IPS-18a (cell line): ENCODE results near the gene COL19A1.
"Not testable (repeated sequence)": the region's sequence is repeated elsewhere in the genome, so short reads cannot be mapped to it uniquely, and the experiment has no call there.

ENCODE experiments used
- H3K27ac ChIP-seq: one replicate; pipeline ENCODE4 v1.5.1; 2013; ENCODE audit warnings: low read length
- H3K27me3 ChIP-seq: one replicate; pipeline ENCODE4 v1.6.1; 2013; ENCODE audit warnings: mild to moderate bottlenecking, low read length; ENCODE audit not compliant: control insufficient read depth, insufficient read depth
- H3K36me3 ChIP-seq: one replicate; pipeline ENCODE4 v1.6.1; 2013; ENCODE audit warnings: low read depth, low read length; ENCODE audit not compliant: control insufficient read depth
- H3K4me1 ChIP-seq: one replicate; pipeline ENCODE4 v1.6.1; 2013; ENCODE audit warnings: low read depth, low read length; ENCODE audit not compliant: control insufficient read depth
- H3K4me3 ChIP-seq: one replicate; pipeline ENCODE4 v1.5.1; 2013; ENCODE audit warnings: low read length
- H3K9ac ChIP-seq: one replicate; pipeline ENCODE4 v1.6.1; 2013; ENCODE audit warnings: mild to moderate bottlenecking, low read length, moderate library complexity
- H3K9me3 ChIP-seq: one replicate; pipeline ENCODE4 v1.6.1; 2013; ENCODE audit warnings: low read depth, low read length; ENCODE audit not compliant: control insufficient read depth

COL19A1 gene

GRCh38 chr6:69866351-69866769 lies at the start of gene COL19A1:
Gene COL19A1 (plus strand): TSS chr6:69866556. CDS start chr6:69879568, 13,012 bp downstream.
- Histone ChIP-seq H3K4me3 (peak within 1 kb of the TSS; percentile 60), H3K9ac (peak within 1 kb of the TSS; percentile 37), H3K4me1 (peaks cover 12% of the 10 kb centered on the region), H3K27me3 (peaks cover 41% of the 10 kb centered on the region), H3K36me3 (no peaks in the 10 kb centered on the region), H3K27ac (no peak within 1 kb of the TSS), H3K9me3 (no peaks in the 10 kb centered on the region)

GRCh38 chr6:69816569-69816968 lies 49.8 kb upstream of the COL19A1 start:
- peaks cover 28% of the 10 kb centered on the region for H3K4me1 ChIP-seq
- H3K4me3 ChIP-seq = no peak overlapping the region
- no peak overlapping the region for H3K9ac ChIP-seq
- H3K27me3 ChIP-seq = no peaks in the 10 kb centered on the region
- no peaks in the 10 kb centered on the region for H3K36me3 ChIP-seq
- no peak overlapping the region for H3K27ac ChIP-seq
- no peaks in the 10 kb centered on the region for H3K9me3 ChIP-seq

GRCh38 chr6:69817358-69817757 lies 49.0 kb upstream of the COL19A1 start:
- H3K27ac ChIP-seq = no peak overlapping the region
- peaks cover 28% of the 10 kb centered on the region for H3K4me1 ChIP-seq
- no peaks in the 10 kb centered on the region for H3K27me3 ChIP-seq
- no peak overlapping the region for H3K9ac ChIP-seq
- no peak overlapping the region for H3K4me3 ChIP-seq
- no peaks in the 10 kb centered on the region for H3K36me3 ChIP-seq
- H3K9me3 ChIP-seq = no peaks in the 10 kb centered on the region

- no peaks in the 10 kb centered on the region for H3K36me3 ChIP-seq
- no peak overlapping the region for H3K27ac ChIP-seq
- no peaks in the 10 kb centered on the region for H3K27me3 ChIP-seq
Observed at GRCh38 chr6:69818223-69818930, 48.0 kb upstream of the COL19A1 start.

GRCh38 chr6:69819138-69819537 lies 47.2 kb upstream of the COL19A1 start:
- Histone ChIP-seq H3K9ac (no peak overlapping the region), H3K27me3 (no peaks in the 10 kb centered on the region), H3K36me3 (no peaks in the 10 kb centered on the region)

More at GRCh38 chr6:69818223-69818930, 48.0 kb upstream of the COL19A1 start:
- no peak overlapping the region for H3K4me3 ChIP-seq
- peaks cover 22% of the 10 kb centered on the region for H3K4me1 ChIP-seq
- H3K9ac ChIP-seq = no peak overlapping the region
- no peaks in the 10 kb centered on the region for H3K9me3 ChIP-seq

GRCh38 chr6:69820018-69820417 lies 46.3 kb upstream of the COL19A1 start:
- no peak overlapping the region for H3K9ac ChIP-seq
- H3K4me3 ChIP-seq = no peak overlapping the region
- peaks cover 13% of the 10 kb centered on the region for H3K4me1 ChIP-seq
- H3K27ac ChIP-seq = no peak overlapping the region
- H3K36me3 ChIP-seq = no peaks in the 10 kb centered on the region
- H3K9me3 ChIP-seq = no peaks in the 10 kb centered on the region
- H3K27me3 ChIP-seq = no peaks in the 10 kb centered on the region

More at GRCh38 chr6:69819138-69819537, 47.2 kb upstream of the COL19A1 start:
- no peaks in the 10 kb centered on the region for H3K9me3 ChIP-seq
- H3K4me3 ChIP-seq = no peak overlapping the region
- H3K27ac ChIP-seq = no peak overlapping the region
- H3K4me1 ChIP-seq = peaks cover 17% of the 10 kb centered on the region

- peaks cover 12% of the 10 kb centered on the region for H3K4me1 ChIP-seq
- no peaks in the 10 kb centered on the region for H3K27me3 ChIP-seq
- H3K36me3 ChIP-seq = no peaks in the 10 kb centered on the region
- H3K9me3 ChIP-seq = no peaks in the 10 kb centered on the region
- H3K27ac ChIP-seq = no peak overlapping the region
- H3K9ac ChIP-seq = no peak overlapping the region
- H3K4me3 ChIP-seq = no peak overlapping the region
Observed at GRCh38 chr6:69820438-69820837, 45.9 kb upstream of the COL19A1 start.

GRCh38 chr6:69824355-69824754 lies 42.0 kb upstream of the COL19A1 start:
- not testable (repeated sequence) for H3K4me3 ChIP-seq, H3K9me3 ChIP-seq, H3K27ac ChIP-seq, H3K9ac ChIP-seq, H3K36me3 ChIP-seq, H3K4me1 ChIP-seq, H3K27me3 ChIP-seq

GRCh38 chr6:69825904-69826303 lies 40.5 kb upstream of the COL19A1 start:
- Histone ChIP-seq H3K9ac (no peak overlapping the region), H3K9me3 (no peaks in the 10 kb centered on the region), H3K4me1 (peaks cover 6% of the 10 kb centered on the region), H3K4me3 (no peak overlapping the region), H3K27ac (no peak overlapping the region), H3K36me3 (no peaks in the 10 kb centered on the region), H3K27me3 (no peaks in the 10 kb centered on the region)

GRCh38 chr6:69827276-69827893 lies 39.0 kb upstream of the COL19A1 start:
- no peak overlapping the region for H3K9ac ChIP-seq
- H3K4me1 ChIP-seq = peaks cover 6% of the 10 kb centered on the region
- H3K9me3 ChIP-seq = no peaks in the 10 kb centered on the region
- H3K36me3 ChIP-seq = no peaks in the 10 kb centered on the region
- H3K4me3 ChIP-seq = no peak overlapping the region
- H3K27me3 ChIP-seq = no peaks in the 10 kb centered on the region
- no peak overlapping the region for H3K27ac ChIP-seq

- Histone ChIP-seq H3K4me1 (peaks cover 3% of the 10 kb centered on the region), H3K27ac (no peak overlapping the region), H3K9me3 (no peaks in the 10 kb centered on the region), H3K27me3 (no peaks in the 10 kb centered on the region), H3K4me3 (no peak overlapping the region), H3K9ac (no peak overlapping the region), H3K36me3 (no peaks in the 10 kb centered on the region)
Observed at GRCh38 chr6:69832558-69832957, 33.8 kb upstream of the COL19A1 start.
